AG04449 (cell line): ENCODE measurements around the gene UCHL5.

Source experiments
- CTCF ChIA-PET: fragments of 350-600 bp; formaldehyde crosslinking; extraction: SDS; loops from one replicate; lab custom pipeline; 2021; ENCODE audit warnings: antibody characterized with exemption; lab: Yijun Ruan, JAX
- POLR2A ChIA-PET: fragments of 400-600, 350-600 bp; formaldehyde crosslinking; extraction: SDS; loops from one replicate; lab custom pipeline; 2020; ENCODE audit warnings: antibody characterized with exemption, inconsistent platforms; lab: Yijun Ruan, JAX
- DNase-seq: peaks from one replicate; pipeline ENCODE4 v3.0.0-alpha.2; 2010; ENCODE audit warnings: low read depth, low spot score
- H3K4me3 ChIP-seq: 2 replicates; pipeline ENCODE4 v1.5.1; 2011; ENCODE audit warnings: low read depth, mild to moderate bottlenecking, control low read depth, low read length
- CTCF ChIP-seq: IDR thresholded peaks from one replicate; pipeline ENCODE4 v1.5.1; 2011; ENCODE audit warnings: mild to moderate bottlenecking, moderate library complexity, low read length, control low read depth, inconsistent platforms; ENCODE audit not compliant: insufficient read depth; ENCODE audit errors: missing control alignments

Gene UCHL5

GRCh38 chr1:193085263-193085662, 26.1 kb upstream of the UCHL5 start:
- no peak overlapping the region for H3K4me3 ChIP-seq
- CTCF ChIA-PET, result no interaction called here
- POLR2A ChIA-PET, result no interaction called here
- no peak for DNase-seq
- TF ChIP-seq CTCF, result no peak

- TF ChIP-seq CTCF, result no peak
- H3K4me3 ChIP-seq, result no peak overlapping the region
- no peak for DNase-seq
- ChIA-PET POLR2A (no interaction called here), CTCF (interaction anchor here (0.9 kb wide), 1 partner anchor 20 kb away, joined by 3 read pairs; no protein-coding TSS in a partner anchor)
Observed at GRCh38 chr1:193083365-193084088, 24.4 kb upstream of the UCHL5 start.

- DNase-seq, result no peak
- no peak for TF ChIP-seq CTCF
- no peak overlapping the region for H3K4me3 ChIP-seq
- ChIA-PET POLR2A (no interaction called here), CTCF (no interaction called here)
Observed at GRCh38 chr1:193079187-193079586, 20.0 kb upstream of the UCHL5 start.

- no peak for DNase-seq
- CTCF ChIA-PET, result interaction anchor here (0.8 kb wide), 1 partner anchor 14 kb away, joined by 3 read pairs; no protein-coding TSS in a partner anchor
- no peak for TF ChIP-seq CTCF
- no peak overlapping the region for H3K4me3 ChIP-seq
- POLR2A ChIA-PET, result no interaction called here
Observed at GRCh38 chr1:193077991-193078390, 18.8 kb upstream of the UCHL5 start.

- ChIA-PET CTCF (interaction anchor here (0.6 kb wide), 1 partner anchor 16 kb away, joined by 3 read pairs; no protein-coding TSS in a partner anchor), POLR2A (interaction anchor here (1.0 kb wide), 1 partner anchor 42 kb away, joined by 3 read pairs; no protein-coding TSS in a partner anchor)
- no peak for TF ChIP-seq CTCF
- no peak for DNase-seq
- H3K4me3 ChIP-seq, result no peak overlapping the region
Observed at GRCh38 chr1:193070942-193071341, 11.8 kb upstream of the UCHL5 start.

- POLR2A ChIA-PET, result interaction anchor here (1.0 kb wide), 1 partner anchor 42 kb away, joined by 3 read pairs; no protein-coding TSS in a partner anchor
- TF ChIP-seq CTCF, result no peak
- no peak overlapping the region for H3K4me3 ChIP-seq
- CTCF ChIA-PET, result interaction anchor here (0.6 kb wide), 1 partner anchor 16 kb away, joined by 3 read pairs; no protein-coding TSS in a partner anchor
- no peak for DNase-seq
Observed at GRCh38 chr1:193070386-193070753, 11.2 kb upstream of the UCHL5 start.
